Measurements from ENCODE around the gene FEM1C.
"Not testable (repeated sequence)": the region's sequence is repeated elsewhere in the genome, so short reads cannot be mapped to it uniquely, and the experiment has no call there.

FEM1C gene

DNA sequence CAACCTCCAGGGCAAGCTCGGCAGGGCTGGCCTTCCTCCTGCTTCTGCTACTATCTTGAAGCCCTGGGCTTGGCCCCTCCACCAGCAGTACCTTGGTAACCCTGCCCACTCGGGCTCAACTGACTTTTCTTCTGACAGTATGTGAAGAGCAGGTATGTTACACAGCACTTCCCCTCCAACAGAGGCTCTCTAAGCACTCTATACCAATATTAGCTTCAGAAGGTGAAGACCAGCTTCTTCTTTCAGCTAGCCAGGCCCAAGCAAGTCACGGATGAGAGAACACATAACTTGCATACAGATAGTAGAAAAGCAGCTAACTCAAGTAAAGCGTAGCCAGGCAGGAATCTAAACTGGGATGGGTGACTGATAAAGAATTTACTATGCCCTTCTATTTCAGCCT is 64.3 kb downstream of the FEM1C start:
- DNase-seq (ENCODE audit: low read depth in 1 of 2, low spot score in 1 of 2): no peak

DNA sequence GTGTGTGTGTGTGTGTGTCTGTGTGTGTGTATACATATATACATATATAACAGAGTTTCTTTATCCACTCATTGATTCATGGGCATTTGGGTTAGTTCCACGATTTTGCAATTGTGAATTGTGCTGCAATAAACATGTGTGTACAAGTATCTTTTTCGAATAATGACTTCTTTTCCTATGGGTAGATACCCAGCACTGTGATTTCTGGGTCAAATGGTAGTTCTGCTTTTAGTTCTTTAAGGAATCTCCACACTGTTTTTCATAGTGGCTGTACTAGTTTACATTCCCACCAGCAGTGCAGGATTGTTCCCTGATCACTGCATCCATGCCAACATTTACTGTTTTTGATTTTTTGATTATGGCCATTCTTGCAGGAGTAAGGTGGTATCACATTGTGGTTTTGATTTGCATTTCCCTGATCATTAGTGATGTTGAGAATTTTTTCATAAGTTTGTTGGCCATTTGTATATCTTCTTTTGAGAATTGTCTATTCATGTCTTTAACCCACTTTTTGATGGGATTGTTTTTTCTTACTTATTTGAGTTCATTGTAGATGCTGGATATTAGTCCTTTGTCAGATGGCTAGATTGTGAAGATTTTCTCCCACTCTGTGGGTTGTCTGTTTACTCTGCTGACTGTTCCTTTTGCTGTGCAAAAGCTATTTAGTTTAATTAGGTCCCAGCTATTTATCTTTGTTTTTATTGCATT is 65.3 kb downstream of the FEM1C start:
- not testable (repeated sequence) for DNase-seq (ENCODE audit: low read depth in 1 of 2, low spot score in 1 of 2)

DNA sequence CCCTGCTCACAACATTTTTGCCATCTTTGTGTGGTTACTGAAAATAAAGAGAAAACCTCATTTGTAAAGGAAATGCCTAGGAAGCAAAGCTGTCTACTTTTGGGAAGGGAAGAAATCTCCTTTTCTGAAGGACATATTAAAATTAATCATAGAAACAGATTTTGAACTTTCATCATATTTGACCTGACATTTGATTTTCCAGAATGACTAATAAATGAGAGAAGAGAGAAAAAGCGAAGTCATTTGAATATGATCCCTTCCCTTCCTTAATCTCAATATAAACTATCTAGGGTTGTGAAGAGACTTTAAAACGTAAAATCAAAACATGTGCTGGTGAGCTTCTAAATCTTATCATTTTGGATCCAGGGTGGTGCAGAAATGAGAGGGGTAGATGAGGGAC is 66.3 kb downstream of the FEM1C start:
- no peak for DNase-seq (ENCODE audit: low read depth in 1 of 2, low spot score in 1 of 2)

- no peak for DNase-seq (ENCODE audit: low read depth in 1 of 2, low spot score in 1 of 2)
Measured at GRCh38 chr5:115477581-115477980, 67.0 kb downstream of the FEM1C start.

- DNase-seq (ENCODE audit: low read depth in 1 of 2, low spot score in 1 of 2): no peak
Measured at GRCh38 chr5:115475788-115476187, 68.8 kb downstream of the FEM1C start.

DNA sequence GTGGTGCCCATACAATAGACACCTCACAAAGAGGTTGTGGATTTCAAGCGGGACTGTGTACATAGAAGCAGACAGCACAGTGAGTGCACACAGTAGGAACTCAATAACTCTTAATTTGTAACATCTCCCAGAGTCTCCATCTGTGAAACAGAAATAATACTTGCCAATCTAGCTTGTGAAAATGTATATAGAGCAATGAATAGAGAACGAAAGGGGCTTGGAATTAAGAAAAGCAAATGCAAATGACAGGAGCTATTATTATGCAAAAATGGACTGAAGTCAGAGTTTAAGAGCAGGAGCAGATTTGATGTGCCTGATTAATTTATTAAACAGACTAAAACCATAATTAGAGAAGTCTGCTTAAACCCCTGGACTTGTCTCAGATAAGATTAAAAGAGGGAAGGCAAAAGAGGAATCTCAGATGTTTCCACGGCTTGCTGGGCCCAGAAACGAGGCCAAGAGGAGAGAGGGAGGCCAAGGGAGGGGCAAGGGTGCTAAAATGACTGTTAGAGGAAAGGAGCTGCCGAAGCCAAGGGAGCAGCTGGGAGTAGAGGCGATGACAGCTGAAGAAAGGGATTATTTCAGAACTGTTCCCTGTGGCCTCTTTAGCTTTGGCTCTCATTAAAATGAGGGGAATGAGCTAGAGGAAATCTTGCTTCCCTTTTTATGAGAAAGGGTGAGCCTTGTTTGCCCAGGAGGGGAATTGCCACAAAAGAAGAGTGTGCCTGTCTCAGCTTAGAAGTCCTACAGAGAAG is 72.1 kb downstream of the FEM1C start:
- no peak for DNase-seq (ENCODE audit: low read depth in 1 of 2, low spot score in 1 of 2)

DNA sequence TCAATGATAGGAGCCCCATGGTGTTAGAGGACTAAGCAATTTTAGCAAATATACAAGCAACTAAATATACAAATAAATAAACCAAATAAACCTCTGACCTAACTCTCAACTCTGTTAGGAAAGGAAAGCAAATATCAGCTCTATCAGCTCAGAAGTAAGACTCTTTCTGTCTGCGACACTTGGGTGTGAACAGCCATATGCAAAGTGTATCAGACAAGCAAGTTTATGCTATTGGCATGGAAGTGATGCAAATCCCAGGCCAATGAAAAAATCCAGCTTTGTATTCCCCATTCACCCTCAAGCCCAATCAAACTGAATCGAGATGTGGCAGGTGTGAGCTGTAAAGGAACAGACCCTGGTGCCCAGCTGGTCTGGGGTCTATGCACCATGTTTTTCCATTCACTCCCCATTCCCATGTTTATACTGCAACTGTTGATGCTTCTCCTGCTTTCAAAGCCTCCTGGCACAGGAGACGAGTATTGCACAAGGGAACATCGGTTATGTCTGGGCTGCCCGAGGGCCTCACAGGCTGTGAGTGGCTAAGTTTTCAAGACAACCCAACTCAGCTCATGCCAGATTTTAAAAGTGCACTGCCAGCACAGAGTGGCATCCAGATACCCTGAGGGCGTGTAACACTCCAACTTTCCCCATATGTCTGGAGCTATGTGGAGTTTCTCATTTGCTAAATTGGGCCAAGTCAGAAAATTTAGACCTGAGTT is 73.1 kb downstream of the FEM1C start:
- no peak for DNase-seq (ENCODE audit: low read depth in 1 of 2, low spot score in 1 of 2)

GRCh38 chr5:115470921-115471320 is 73.7 kb downstream of the FEM1C start:
- DNase-seq (ENCODE audit: low read depth in 1 of 2, low spot score in 1 of 2): no peak
